Activated gamma-delta T cell (primary cell): ENCODE data around the gene PAIP2.

Experiments used
- DNase-seq: peaks from one replicate; lab custom pipeline; 2025; lab: John Stamatoyannopoulos, UW

PAIP2 gene

DNA sequence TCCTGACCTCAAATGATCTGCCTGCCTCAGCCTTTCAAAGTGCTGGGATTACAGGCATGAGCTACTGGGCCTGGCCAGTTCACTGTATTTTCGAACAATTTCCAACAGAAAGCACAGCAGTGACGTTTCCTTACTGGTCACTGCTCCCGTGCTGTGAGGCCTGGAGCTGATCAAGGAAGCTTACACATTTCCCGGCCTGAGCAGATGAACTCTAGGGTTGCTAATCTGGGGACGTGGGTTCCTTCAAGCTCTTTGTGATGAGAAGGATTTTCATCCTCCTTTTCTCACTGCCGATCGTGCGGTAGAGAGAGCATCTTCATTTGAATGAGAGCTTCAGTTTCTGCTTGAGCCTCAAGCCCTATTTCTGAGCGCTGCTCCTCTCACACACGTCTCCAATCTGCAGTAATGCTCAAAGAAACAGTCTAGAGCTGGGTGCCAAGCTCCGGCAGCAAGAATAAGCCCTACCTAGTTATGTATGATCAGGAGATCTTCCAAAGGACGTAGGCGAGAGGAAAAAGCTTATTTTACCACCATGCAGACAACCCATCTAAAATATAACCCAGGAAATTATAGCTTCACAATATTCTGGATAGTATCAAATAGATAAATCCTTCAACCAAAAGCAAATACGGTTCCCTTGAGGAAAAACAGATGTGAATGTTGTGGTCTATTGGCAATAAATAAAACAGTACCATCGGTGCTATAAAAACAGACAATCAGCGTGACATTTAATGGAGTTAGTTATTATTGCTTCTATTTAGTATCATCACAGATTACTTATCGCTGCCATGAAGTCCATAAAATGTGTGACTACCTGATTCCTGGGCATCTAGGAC is 69.6 kb downstream of the PAIP2 start:
- no peak for DNase-seq

DNA sequence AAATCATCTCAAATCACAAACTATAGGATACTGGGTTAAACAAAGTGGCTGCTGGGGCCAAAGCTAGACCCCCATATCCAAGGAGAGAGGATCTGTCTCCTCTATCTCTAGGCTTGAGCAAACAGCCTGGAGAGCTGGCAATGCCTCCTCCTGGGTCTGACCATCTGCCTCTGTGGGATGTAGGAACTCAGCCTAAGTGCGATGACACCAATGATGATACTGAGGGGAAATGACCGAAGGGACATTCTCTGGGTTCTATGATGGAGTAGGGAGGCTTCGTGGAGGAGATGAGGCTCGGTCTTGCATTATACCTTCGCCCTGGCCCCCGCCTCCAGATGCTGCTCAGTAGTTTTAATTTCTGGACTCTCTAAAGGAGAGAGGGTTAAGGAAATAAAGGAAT is 71.5 kb downstream of the PAIP2 start:
- no peak for DNase-seq

DNA sequence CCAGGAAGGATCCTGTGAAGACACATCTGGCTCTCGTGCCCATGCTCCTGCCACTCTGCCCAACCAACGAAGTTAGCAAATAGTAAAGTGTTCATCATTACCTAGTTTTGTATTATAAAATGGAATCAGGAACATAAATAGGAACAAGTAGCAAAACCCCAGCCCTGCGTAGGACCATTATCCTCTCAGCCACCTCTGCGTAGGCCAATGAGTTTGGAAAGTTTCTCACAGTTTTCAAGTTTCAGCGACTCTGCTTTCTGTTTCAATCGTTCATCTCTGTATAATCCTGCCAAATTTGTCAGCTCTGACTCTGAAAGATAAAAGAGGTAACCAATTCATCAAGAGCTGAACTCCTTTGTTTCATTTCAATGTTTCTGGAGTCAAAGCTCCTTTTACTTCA is 72.3 kb downstream of the PAIP2 start:
- no peak for DNase-seq

DNA sequence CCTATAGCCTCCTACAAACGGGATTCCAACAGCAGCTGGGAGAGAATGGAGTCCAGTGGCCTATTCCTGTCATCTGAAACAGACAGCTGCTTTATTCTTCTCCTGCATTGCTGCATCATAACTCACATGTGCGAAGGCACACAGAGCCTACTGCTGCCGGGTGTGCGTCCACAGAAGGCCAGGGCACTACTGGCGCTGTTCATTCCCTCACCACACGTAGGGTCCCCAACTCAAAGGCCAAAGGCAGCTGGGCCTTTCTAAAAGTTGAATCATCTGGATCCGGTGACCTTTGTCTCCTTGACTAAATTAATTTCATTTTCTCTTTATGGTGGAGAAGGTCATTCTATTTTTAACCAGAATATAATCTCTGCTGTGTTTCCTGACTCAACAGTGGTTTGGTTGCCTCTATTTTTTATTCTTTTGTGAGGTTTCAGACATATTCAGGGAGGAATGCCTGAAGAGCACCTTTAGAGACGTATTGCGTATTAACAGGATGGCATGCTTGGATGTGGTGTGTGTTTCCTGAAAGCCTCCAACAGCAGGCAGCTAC is 73.0 kb downstream of the PAIP2 start:
- DNase-seq = no peak

DNA sequence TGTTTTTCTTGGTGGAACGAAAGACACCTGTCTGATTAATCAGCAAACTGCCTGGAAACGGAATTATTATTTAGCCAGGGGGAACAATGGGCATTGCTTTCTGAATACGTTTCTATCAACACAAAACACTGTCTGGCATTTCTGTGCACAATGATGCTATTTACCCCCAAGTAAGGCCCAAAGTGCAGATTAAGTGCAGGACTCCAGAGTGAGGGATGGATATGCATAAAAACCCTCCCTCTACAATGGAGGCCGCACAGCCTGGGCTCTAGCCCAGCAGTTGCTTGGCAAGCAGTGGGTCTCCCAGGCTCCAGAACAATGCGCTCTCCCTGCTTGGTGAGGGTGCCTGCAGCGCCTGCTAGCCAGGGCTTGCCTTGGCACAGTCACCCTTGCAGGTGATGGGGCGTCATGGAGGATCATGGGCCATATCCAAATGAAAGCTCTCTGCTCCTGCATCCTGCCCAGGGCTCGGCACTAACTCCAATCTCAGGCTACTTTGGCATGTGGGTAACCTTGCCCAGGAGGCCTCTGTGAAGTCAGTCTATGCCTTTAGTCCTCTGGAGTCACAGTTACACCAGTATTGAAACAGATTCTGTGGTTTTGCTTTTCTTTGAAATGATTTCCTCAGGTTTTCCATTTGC is 73.7 kb downstream of the PAIP2 start:
- no peak for DNase-seq

DNA sequence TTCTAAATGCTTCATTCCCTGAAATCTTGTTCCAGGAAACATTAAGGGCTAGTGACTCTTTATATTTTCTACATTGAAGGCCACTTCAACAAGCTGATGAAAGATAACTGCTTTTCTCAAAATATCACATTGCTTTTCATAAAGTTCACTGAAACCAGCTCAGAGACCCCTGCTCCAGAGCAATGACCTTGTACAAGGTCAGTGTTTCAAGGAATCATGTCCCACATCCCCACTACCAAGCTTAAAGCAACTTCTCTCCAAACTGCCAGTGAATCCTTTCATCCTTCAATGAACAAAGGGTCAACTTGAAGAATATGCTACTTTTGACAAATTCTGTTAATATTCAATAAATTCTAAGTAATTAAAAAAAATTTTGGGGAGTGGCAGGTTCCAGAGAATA is 74.2 kb downstream of the PAIP2 start:
- DNase-seq = no peak

DNA sequence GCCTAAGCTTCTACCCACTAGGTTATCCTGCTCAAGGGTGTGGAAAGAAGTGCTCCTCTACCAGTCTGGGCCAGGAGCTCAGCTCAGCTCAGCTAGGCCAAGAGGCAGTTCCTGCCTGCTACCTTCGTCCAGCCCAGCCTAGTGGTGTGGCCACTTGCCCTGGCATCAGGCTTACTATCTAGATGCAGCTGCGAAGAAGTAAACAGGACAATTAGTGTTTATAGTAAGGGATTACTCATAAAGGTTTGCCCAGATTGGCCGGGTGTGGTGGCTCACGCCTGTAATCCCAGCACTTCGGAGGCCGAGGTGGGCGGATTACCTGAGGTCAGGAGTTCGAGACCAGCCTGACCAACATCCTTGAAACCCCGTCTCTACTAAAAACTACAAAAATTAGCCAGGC is 75.0 kb downstream of the PAIP2 start:
- no peak for DNase-seq

DNA sequence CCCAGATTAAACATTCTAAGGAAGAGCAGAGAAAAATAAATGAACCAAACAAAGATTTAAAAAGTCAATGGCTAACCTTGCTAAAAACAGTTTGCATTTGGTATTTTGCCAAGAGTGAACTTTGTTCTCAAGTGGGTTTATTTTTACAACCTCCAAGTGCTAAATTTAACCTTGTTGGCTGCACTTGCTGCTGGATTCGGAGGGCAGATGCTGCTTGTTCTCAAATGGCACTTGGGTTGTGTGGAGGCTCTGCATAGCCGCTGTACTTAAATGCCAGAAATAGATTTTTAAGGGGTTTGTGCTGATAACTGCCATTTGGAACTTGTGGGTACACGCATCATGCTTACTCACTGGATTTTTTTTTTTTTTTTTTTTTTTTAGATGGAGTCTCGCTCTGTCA is 75.6 kb downstream of the PAIP2 start:
- DNase-seq = no peak

DNA sequence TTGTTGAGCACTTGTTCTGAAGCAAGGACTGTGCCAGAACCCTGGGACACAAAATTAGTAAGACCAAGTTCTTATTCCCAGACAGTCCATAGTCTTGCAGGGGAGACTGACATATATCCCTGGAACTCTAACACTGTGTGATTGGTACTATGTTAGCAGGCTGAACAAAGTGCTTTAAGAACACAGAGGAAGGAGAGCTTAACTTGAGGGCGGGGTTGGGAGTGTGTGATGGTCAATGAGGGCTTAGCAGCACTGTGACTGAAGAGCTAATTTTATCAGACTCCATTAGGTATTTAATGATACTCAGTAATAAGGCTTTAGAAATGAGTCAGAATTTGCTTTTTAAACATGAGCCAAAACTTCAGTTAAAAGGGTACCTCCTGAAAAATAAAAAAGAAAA is 77.1 kb downstream of the PAIP2 start:
- no peak for DNase-seq
